Loucy (cell line): ENCODE results near the gene AKAIN1.

Experiments used
- EZH2phosphoT487 ChIP-seq: fragments of 200-600 bp; IDR thresholded peaks from 2 replicates; pipeline ENCODE4 v1.6.1; 2018; ENCODE audit warnings: antibody characterized with exemption, mild to moderate bottlenecking, moderate library complexity, borderline replicate concordance
- TF ChIP-seq, protein P1 (sequence below): fragments of 200-600 bp; sonication (generic); conservative IDR thresholded peaks from 2 replicates; pipeline ENCODE4 v1.5.1; 2014; ENCODE audit warnings: mild to moderate bottlenecking, antibody characterized with exemption, low read length

DNA sequence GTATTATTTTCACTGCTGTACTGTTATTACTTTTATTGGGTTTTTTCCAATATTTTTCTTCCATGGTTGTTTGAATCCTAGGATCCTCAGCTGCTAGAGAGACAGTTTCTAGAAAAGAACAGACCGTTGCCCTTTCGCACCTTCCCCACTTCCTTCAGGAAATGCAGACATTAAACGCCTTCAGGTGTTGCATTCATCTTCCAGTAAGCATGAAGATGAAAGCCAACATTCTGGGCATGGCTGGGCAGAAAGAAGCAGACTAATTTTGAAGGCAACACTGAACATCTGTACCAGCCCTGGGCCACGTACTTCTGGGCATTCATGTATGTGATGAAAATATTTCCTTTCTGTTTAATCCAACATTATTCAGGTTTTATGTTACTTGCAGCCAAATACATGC is 51.0 kb downstream of the AKAIN1 start:
- TF ChIP-seq, protein P1, sequence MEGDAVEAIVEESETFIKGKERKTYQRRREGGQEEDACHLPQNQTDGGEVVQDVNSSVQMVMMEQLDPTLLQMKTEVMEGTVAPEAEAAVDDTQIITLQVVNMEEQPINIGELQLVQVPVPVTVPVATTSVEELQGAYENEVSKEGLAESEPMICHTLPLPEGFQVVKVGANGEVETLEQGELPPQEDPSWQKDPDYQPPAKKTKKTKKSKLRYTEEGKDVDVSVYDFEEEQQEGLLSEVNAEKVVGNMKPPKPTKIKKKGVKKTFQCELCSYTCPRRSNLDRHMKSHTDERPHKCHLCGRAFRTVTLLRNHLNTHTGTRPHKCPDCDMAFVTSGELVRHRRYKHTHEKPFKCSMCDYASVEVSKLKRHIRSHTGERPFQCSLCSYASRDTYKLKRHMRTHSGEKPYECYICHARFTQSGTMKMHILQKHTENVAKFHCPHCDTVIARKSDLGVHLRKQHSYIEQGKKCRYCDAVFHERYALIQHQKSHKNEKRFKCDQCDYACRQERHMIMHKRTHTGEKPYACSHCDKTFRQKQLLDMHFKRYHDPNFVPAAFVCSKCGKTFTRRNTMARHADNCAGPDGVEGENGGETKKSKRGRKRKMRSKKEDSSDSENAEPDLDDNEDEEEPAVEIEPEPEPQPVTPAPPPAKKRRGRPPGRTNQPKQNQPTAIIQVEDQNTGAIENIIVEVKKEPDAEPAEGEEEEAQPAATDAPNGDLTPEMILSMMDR = no peak
- no peak for TF ChIP-seq EZH2phosphoT487
